ENCODE results near the gene SCGB1D2.

SCGB1D2 gene

DNA sequence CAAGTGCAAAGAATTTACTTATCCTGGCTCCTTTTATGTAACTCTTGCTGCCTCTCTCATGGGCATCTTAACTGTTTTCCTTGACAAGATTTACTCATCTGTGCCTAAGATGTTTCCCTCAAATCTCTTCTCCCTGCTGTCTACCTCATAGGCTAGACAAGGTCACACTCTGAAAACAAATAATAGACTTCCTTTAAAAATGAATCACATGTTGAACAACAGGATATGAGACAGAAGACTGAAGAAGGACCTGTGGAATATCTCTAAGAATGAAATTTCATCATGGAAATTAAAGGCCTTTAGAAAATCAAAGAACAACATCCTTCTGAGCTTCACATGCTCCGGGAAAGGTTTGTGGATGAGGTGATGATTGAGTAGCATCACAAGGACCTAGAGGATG is 22.0 kb downstream of the SCGB1D2 start:
- DNase-seq, result no peak

DNA sequence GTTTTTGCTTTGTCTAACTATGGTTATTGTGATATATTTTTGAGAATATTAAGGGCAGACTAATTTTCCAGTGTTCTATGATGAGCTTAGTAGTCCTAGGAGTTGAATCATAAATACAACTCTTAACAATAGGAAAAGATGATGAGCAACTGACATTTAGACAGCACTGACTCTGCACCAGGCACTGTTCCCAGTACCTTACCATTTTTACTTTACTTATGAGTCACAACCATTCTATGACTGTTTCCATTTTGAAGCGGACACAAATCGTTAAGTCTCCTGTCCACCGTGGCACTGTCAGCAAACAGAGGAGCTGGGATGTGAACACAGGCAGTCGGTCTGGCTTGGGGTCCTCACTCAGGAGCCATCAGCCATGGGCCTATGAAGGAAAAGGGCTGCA is 24.5 kb downstream of the SCGB1D2 start:
- DNase-seq, result peak; percentile 36

DNA sequence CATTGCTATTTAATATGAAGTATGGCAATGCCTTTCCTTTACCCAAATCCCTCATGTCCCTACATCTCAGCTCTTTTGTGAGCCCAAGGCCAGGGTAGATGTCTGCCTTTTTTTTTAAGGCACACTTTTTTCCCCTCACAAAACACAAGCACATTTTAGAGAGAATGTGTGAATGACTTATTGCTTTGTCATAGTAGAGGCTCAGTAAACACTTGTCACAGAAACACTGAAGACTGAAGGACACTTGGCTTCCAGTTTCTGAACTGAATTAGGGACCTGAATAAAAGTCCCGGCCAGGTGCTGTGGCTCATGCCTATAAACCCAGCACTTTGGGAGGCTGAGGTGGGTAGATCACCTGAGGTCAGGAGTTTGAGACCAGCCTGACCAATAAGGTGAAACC is 25.0 kb downstream of the SCGB1D2 start:
- DNase-seq, result no peak

DNA sequence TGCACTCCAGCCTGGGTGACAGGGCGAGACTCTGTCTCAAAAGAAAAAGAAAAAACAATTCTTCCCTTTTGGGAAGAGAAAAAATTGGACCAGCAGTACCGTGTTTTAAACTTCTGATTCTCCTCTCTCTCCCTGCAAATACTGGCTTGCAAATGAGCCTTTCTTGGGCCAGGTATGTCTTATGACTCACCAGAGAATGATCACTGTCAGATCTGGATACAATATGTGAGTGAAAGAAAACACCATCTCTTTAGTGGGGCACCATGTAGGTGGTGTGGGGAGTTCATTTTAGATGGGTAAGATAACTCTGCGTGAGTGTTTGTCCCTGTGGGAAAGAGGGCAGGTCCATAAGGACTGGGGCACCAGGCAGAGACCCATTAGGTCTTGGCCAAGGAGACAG is 25.5 kb downstream of the SCGB1D2 start:
- DNase-seq, result peak; percentile 15

DNA sequence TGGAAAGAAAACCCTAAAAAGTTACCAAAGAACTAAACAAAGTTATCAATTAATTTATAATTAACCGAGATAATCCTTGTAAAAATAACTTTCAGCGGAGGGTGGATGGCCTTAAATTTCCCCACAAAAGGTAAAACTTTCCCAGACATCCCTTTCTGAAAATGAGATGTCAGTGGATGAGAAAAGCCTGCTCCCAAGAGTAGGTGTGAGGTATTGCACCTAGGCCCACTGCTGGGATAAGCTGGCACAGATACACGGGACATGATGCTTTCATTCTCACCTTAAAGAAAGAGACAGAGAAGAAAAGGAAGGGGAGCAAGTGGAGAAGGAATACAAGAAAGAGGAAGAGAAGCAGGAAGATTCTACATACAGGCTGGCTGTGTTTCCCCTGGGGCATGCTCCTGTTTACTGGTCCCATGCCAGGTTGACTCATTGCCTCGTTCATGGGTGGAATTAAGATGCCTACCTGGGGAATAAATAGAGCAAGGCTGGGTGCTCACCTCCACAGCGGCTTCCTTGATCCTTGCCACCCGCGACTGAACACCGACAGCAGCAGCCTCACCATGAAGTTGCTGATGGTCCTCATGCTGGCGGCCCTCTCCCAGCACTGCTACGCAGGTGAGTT is 27.7 kb downstream of the SCGB1D2 start, which contains the start of gene SCGB2A2:
Gene SCGB2A2 (plus strand): TSS at position 505 of the 625 bp plus-strand sequence. CDS start 59 bp downstream, at position 564.
- no peak for DNase-seq

DNA sequence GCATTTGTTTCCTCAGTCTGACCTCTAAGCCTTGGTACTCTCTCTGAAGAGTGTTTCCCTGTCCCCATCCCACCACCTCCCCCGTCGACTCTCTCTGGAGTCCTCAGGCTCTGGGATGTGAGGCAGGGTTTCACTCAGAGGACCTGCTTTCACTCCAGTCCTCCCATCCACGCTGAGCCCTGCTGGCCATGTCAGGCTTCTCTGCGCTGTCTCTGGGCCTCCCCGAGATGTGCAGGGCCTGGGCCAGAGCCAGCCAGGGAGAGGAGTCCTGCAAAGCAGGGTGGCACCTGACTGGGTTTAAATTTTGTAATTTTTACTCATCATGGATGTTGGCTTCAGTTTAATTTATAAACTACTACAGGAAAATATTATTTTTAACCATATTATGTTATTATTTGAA is 31.2 kb downstream of the SCGB1D2 start:
- no peak for DNase-seq

DNA sequence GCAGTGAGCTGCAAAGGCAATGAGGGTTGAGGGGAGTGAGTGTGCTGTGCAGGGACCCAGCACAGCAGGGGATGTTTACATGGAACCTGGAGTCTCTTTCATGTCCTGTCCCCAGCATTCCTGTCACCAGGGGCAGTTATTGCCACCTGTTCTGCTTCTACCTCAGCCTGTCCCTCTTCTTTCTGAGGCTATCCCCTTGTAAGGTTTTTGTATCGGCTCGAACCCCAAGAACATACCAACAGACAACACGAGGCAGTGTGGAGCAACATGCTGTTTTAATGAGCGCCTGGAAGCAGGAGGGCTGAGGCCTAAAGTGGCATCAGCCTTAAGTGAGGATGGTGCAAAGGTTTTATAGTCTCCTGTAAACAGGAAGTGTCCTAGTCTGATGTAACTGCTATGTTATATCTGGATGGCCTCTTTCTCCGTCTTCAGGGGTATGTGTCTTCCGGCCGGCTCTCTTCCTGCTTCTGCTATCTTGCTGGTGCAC is 31.8 kb downstream of the SCGB1D2 start:
- no peak for DNase-seq

DNA sequence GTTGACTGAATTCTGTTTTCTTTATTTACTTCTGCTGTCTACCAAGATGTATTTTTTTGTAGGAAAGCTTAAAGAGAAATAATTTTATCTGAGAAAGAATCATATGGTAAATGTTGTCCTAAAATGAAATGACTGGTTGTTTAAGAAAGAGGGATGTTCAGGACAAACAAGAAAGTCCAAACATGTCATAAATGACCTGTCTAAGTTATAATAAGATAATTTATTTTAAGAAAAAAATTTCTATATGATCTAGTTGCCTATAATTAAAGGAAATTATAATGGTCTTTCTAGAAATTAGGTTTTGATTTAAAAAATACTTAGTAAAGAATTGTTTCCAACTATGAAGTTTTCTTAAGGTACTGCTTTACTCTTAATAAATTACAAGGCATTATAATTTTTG is 38.4 kb downstream of the SCGB1D2 start:
- DNase-seq, result no peak
